ENCODE data around the gene CENPO.

CENPO gene

GRCh38 chr2:24863641-24864040, 70.4 kb downstream of the CENPO start:
- no peak for ATAC-seq

- ATAC-seq, result no peak
Measured at GRCh38 chr2:24866946-24867345, 73.7 kb downstream of the CENPO start.

GRCh38 chr2:24870440-24870839, 77.2 kb downstream of the CENPO start:
- no peak for ATAC-seq

- no peak for ATAC-seq
Measured at GRCh38 chr2:24870891-24871705, 77.9 kb downstream of the CENPO start.

GRCh38 chr2:24871852-24872333, 78.7 kb downstream of the CENPO start:
- ATAC-seq, result no peak
